BJ (cell line): ENCODE data around the gene EFCAB6. TPM values are rescaled to one million over a fixed set of nuclear protein-coding genes. Genes with fewer than 3 reads are reported as not detected.

ENCODE experiments used
- CTCF ChIA-PET: fragments of 350-600 bp; formaldehyde crosslinking; extraction: SDS; loops from one replicate; lab custom pipeline; 2021; ENCODE audit warnings: antibody characterized with exemption, inconsistent platforms; lab: Yijun Ruan, JAX
- POLR2A ChIA-PET: fragments of 300-600 bp; sonication (Branson Sonifier 250); formaldehyde crosslinking; extraction: SDS; loops from one replicate; lab custom pipeline; 2021; ENCODE audit warnings: antibody characterized with exemption; lab: Charles Lee
- DNase-seq: peaks from one replicate; pipeline ENCODE4 v3.0.0-alpha.2; 2011; ENCODE audit warnings: low read depth
- H3K27me3 ChIP-seq: 2 replicates; pipeline ENCODE4 v1.6.0; 2011; ENCODE audit warnings: low read length; ENCODE audit not compliant: control insufficient read depth, insufficient read depth
- H3K36me3 ChIP-seq: 2 replicates; pipeline ENCODE4 v1.5.1; 2011; ENCODE audit warnings: low read length; ENCODE audit not compliant: control insufficient read depth, insufficient read depth
- H3K4me3 ChIP-seq: 2 replicates; pipeline ENCODE4 v1.5.1; 2011; ENCODE audit warnings: low read depth, mild to moderate bottlenecking, control low read depth, low read length
- polyA plus RNA-seq: library from polyadenylated mRNA; depleted of rRNA; stranded (reverse); fragments of >200 nt; gene quantifications from 2 replicates; pipeline ENCODE4 v1.2.3, GENCODE V29; 2011
- TF ChIP-seq, protein P1 (sequence below): IDR thresholded peaks from 2 replicates; pipeline ENCODE4 v1.5.1; 2011; ENCODE audit warnings: low read depth, mild to moderate bottlenecking, control low read depth, inconsistent platforms, low read length, moderate library complexity; ENCODE audit not compliant: insufficient read depth

EFCAB6 gene
- polyA plus RNA-seq, 1 experiment, result 0.75 TPM

DNA sequence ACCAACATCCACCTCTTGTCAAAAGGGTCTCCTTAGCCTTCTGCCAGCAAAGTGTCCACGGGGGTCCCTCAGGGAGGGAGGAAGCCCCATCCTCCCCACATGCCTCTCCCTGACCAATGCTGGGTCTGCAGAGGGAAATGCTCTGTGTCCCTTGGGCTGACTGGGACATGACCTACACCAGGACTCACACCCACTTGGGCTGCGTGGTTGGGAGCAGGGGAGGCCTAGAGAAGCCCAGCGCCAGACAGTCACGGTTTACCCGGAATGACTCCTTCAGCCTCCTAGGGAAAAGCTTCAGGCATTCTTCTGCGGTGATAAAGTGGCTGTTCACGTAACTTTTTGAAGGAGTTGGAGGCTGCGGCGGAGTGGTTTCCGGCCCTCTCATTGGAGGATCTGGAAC lies 180.3 kb downstream of the EFCAB6 start:
- Histone ChIP-seq H3K27me3 (no peaks in the 10 kb centered on the region), H3K36me3 (no peaks in the 10 kb centered on the region), H3K4me3 (no peak overlapping the region)
- DNase-seq, result no peak
- TF ChIP-seq, protein P1, sequence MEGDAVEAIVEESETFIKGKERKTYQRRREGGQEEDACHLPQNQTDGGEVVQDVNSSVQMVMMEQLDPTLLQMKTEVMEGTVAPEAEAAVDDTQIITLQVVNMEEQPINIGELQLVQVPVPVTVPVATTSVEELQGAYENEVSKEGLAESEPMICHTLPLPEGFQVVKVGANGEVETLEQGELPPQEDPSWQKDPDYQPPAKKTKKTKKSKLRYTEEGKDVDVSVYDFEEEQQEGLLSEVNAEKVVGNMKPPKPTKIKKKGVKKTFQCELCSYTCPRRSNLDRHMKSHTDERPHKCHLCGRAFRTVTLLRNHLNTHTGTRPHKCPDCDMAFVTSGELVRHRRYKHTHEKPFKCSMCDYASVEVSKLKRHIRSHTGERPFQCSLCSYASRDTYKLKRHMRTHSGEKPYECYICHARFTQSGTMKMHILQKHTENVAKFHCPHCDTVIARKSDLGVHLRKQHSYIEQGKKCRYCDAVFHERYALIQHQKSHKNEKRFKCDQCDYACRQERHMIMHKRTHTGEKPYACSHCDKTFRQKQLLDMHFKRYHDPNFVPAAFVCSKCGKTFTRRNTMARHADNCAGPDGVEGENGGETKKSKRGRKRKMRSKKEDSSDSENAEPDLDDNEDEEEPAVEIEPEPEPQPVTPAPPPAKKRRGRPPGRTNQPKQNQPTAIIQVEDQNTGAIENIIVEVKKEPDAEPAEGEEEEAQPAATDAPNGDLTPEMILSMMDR, result no peak
- ChIA-PET POLR2A (no interaction called here), CTCF (no interaction called here)

DNA sequence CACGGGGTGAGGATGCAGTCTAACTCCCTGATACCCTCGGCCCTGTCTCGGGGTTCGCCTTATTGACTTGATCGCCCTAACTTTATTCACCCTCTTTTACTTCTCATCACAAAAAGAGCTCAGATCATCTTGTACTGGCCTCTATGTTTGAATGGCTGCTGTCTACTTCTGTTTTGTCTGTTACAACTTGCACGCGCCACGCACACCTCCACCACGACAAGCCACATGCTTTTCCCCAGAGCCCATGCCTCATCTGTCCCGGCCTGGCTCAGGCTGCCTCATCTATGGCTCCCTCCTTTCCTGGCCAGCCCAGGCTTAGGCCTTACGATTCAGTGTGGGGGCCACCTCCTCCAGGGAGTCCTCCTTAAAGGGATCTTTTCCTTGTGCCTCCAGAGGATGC lies 180.9 kb downstream of the EFCAB6 start:
- TF ChIP-seq, protein P1, result no peak
- ChIA-PET CTCF (no interaction called here), POLR2A (no interaction called here)
- H3K27me3 ChIP-seq, result no peaks in the 10 kb centered on the region
- DNase-seq, result no peak
- no peaks in the 10 kb centered on the region for H3K36me3 ChIP-seq
- H3K4me3 ChIP-seq, result no peak overlapping the region

DNA sequence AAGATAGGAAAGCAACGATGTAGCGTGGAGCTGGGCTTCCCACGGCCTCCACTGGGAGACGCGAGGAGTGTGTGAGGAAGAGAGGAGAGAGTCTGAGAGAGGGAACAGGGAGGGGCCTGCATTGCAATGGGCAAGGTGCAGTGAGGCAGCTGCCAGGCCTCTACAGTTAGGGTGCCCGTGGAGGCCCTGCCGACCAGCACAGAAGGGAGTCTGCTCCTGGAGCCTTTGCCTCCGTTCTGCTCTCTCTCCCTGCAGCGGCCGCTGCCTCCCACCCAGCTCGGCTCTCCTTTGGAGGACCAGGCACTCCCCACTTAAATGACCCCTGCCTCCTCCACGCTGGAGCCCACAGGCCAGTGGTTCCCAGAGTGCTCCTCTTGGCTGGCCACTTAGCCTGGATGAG lies 181.7 kb downstream of the EFCAB6 start:
- Histone ChIP-seq H3K27me3 (no peaks in the 10 kb centered on the region), H3K4me3 (no peak overlapping the region), H3K36me3 (no peaks in the 10 kb centered on the region)
- no peak for DNase-seq
- POLR2A ChIA-PET, result no interaction called here
- TF ChIP-seq, protein P1, result no peak
- CTCF ChIA-PET, result no interaction called here

- ChIA-PET POLR2A (no interaction called here), CTCF (no interaction called here)
- Histone ChIP-seq H3K4me3 (no peak overlapping the region), H3K27me3 (no peaks in the 10 kb centered on the region), H3K36me3 (no peaks in the 10 kb centered on the region)
- no peak for DNase-seq
- TF ChIP-seq, protein P1, result no peak
These were observed 183.9 kb downstream of the EFCAB6 start for GRCh38 chr22:43628250-43628649.

GRCh38 chr22:43627485-43628213 lies 184.5 kb downstream of the EFCAB6 start:
- Histone ChIP-seq H3K27me3 (no peaks in the 10 kb centered on the region), H3K4me3 (no peak overlapping the region), H3K36me3 (no peaks in the 10 kb centered on the region)
- TF ChIP-seq, protein P1, result no peak
- no peak for DNase-seq
- ChIA-PET POLR2A (no interaction called here), CTCF (no interaction called here)
